Natural killer cell (primary cell): ENCODE results near the gene PLA2G6. TPM values are rescaled to one million over a fixed set of nuclear protein-coding genes. Genes with fewer than 3 reads are reported as not detected.
"Not testable (repeated sequence)": the region's sequence is repeated elsewhere in the genome, so short reads cannot be mapped to it uniquely, and the experiment has no call there.

Source experiments
- ATAC-seq, 3 donors: fragments of 150-1000 bp in 2 of 3; fragments of 200-7000 bp in 1 of 3; cut with Tn5 transposase; 1 replicate in 1 of 3; 2 replicates in 2 of 3; pipeline ENCODE4 v1.10.0; 2021; ENCODE audit warnings: mild to moderate bottlenecking in 2 of 3, moderate library complexity in 2 of 3
- DNase-seq, 2 donors: peaks; one replicate each; pipeline versions ENCODE4 v3.0.0 to v3.0.0-alpha.2; 2013 to 2021; ENCODE audit warnings: mixed read lengths in 1 of 2
- H3K27ac ChIP-seq: one replicate; pipeline ENCODE4 v1.5.1; 2013; ENCODE audit warnings: mild to moderate bottlenecking, low read length
- H3K27me3 ChIP-seq: one replicate; pipeline ENCODE4 v1.6.1; 2013; ENCODE audit warnings: low read length; ENCODE audit not compliant: control insufficient read depth, insufficient read depth
- H3K36me3 ChIP-seq: one replicate; pipeline ENCODE4 v1.6.1; 2013; ENCODE audit warnings: low read length; ENCODE audit not compliant: control insufficient read depth, insufficient read depth
- H3K4me1 ChIP-seq: one replicate; pipeline ENCODE4 v1.6.1; 2013; ENCODE audit warnings: low read length; ENCODE audit not compliant: control insufficient read depth, insufficient read depth
- H3K4me3 ChIP-seq: one replicate; pipeline ENCODE4 v1.5.1; 2013; ENCODE audit warnings: low read length
- H3K9me3 ChIP-seq: one replicate; pipeline ENCODE4 v1.6.1; 2013; ENCODE audit warnings: low read length; ENCODE audit not compliant: control insufficient read depth, insufficient read depth
- H3K27ac Mint-ChIP-seq, 2 donors: one replicate each; pipeline ENCODE4 v1.8.0; 2022; ENCODE audit warnings: mild to moderate bottlenecking in 2 of 2, mixed read lengths in 2 of 2, moderate library complexity in 1 of 2
- H3K27me3 Mint-ChIP-seq, 2 donors: one replicate each; pipeline ENCODE4 v1.8.0; 2022; ENCODE audit warnings: low read depth in 2 of 2, mixed read lengths in 2 of 2
- H3K36me3 Mint-ChIP-seq: one replicate; pipeline ENCODE4 v1.8.0; 2022; ENCODE audit warnings: mixed read lengths
- H3K4me1 Mint-ChIP-seq, 2 donors: one replicate each; pipeline ENCODE4 v1.8.0; 2022; ENCODE audit warnings: mixed read lengths in 2 of 2
- H3K4me3 Mint-ChIP-seq: one replicate; pipeline ENCODE4 v1.8.0; 2022; ENCODE audit warnings: mild to moderate bottlenecking, moderate library complexity, mixed read lengths
- H3K9me3 Mint-ChIP-seq, 2 donors: one replicate each; pipeline ENCODE4 v1.8.0; 2022; ENCODE audit warnings: mixed read lengths in 2 of 2
- CTCF ChIP-seq: fragments of 200-600 bp; IDR thresholded peaks from one replicate; pipeline ENCODE4 v1.8.0; 2022; ENCODE audit warnings: antibody characterized with exemption
- WGBS: methylation state at CpG from one replicate; pipeline ENCODE4 v1.1.7; 2013; ENCODE audit warnings: missing lambda C conversion rate; ENCODE audit not compliant: insufficient coverage; 5-methylcytosine and 5-hydroxymethylcytosine counted together
- intact Hi-C: fragments of 100-400 bp; cut with micrococcal nuclease; formaldehyde crosslinking; loops from one replicate; pipeline ENCODE4 v1.14.2; 2022
- total RNA-seq, 4 donors: library from RNA; stranded (reverse); fragments of 120-200 nt in 1 of 4; gene quantifications; one replicate each; pipeline versions ENCODE4 v1.2.3 to v1.2.4, GENCODE V29; 2013 to 2022

Gene PLA2G6
- total RNA-seq, 3 donors from 2014 or later (not counting 1 experiment from before 2014, with no cell fraction given): 137 to 167 (median 145) TPM

GRCh38 chr22:38153821-38154562, 27.6 kb downstream of the PLA2G6 start:
- no peak overlapping the region for H3K27ac Mint-ChIP-seq
- no peaks in the 10 kb centered on the region for H3K27me3 ChIP-seq
- no peaks in the 10 kb centered on the region for H3K9me3 Mint-ChIP-seq
- H3K36me3 Mint-ChIP-seq: no peaks in the 10 kb centered on the region
- H3K4me3 ChIP-seq: no peak overlapping the region
- H3K36me3 ChIP-seq: no peaks in the 10 kb centered on the region
- peaks cover 5% of the 10 kb centered on the region in 2 donors for H3K4me1 Mint-ChIP-seq
- H3K27me3 Mint-ChIP-seq: no peaks in the 10 kb centered on the region
- ATAC-seq (no peak), DNase-seq (no peak)
- intact Hi-C loops: no loop called here
- no peak overlapping the region for H3K4me3 Mint-ChIP-seq
- H3K9me3 ChIP-seq: no peaks in the 10 kb centered on the region
- H3K27ac ChIP-seq: no peak overlapping the region
- no peak for TF ChIP-seq CTCF
- H3K4me1 ChIP-seq: no peaks in the 10 kb centered on the region
- 87% methylated on average over 4 of the region's 4 CpGs for WGBS

DNA sequence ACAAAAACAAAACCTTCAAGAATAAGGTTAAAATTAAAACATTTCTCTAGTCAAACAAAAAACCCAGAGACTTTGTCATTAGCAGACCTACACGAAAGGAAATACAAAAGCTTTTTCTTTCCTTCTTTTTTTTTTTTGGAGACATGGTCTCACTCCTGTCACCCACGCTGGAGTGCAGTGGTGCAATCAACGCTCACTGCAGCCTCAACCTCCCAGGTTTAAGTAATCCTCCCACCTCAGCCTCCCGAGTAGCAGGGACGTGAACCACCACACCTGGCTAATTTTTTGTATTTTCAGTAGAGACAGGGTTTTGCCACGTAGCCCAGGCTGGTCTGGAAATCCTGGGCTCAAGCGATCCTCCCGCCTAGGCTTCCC, 30.5 kb downstream of the PLA2G6 start:
- Histone ChIP-seq H3K4me1 (peaks cover 7% of the 10 kb centered on the region), H3K4me3 (no peak overlapping the region), H3K9me3 (no peaks in the 10 kb centered on the region), H3K36me3 (no peaks in the 10 kb centered on the region), H3K27ac (no peak overlapping the region), H3K27me3 (no peaks in the 10 kb centered on the region)
- peaks cover 0 to 11% of the 10 kb centered on the region in 2 donors for H3K4me1 Mint-ChIP-seq
- no peaks in the 10 kb centered on the region for H3K27me3 Mint-ChIP-seq
- no peak overlapping the region for H3K4me3 Mint-ChIP-seq
- DNase-seq (no peak), ATAC-seq (no peak)
- no peaks in the 10 kb centered on the region for H3K36me3 Mint-ChIP-seq
- H3K9me3 Mint-ChIP-seq: no peaks in the 10 kb centered on the region
- intact Hi-C loops: no loop called here
- H3K27ac Mint-ChIP-seq: no peak overlapping the region
- WGBS: 84% methylated on average over 8 of the region's 8 CpGs
- no peak for TF ChIP-seq CTCF

DNA sequence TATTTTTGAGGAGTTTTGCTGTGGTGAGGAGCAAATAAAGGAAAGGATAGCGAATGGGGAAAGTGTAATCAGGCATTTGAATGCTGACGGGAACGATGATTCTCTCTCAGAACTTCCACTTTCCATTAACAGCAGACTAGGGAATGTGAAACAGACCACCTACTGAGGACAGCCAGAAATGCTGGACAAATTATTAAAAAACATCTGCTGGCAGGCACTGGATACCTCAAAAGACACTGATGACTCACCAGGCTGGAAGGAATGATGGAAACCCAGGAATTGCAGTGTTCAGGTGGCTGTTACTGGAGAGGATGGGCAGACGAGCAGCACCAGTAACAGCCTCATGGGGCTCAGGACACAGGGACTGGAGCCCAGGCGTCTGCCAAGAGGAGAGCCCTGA, 33.4 kb downstream of the PLA2G6 start:
- Mint-ChIP-seq H3K4me3 (no peak overlapping the region), H3K9me3 (no peaks in the 10 kb centered on the region), H3K4me1 (peaks cover 5 to 21% of the 10 kb centered on the region in 2 donors), H3K27me3 (no peaks in the 10 kb centered on the region), H3K27ac (no peak overlapping the region), H3K36me3 (no peaks in the 10 kb centered on the region)
- Histone ChIP-seq H3K27me3 (no peaks in the 10 kb centered on the region), H3K4me3 (no peak overlapping the region), H3K27ac (no peak overlapping the region), H3K4me1 (peaks cover 24% of the 10 kb centered on the region), H3K36me3 (no peaks in the 10 kb centered on the region), H3K9me3 (no peaks in the 10 kb centered on the region)
- no peak for DNase-seq
- WGBS: 91% methylated on average over 4 of the region's 5 CpGs
- TF ChIP-seq CTCF: no peak
- ATAC-seq: no peak
- intact Hi-C loops: no loop called here

DNA sequence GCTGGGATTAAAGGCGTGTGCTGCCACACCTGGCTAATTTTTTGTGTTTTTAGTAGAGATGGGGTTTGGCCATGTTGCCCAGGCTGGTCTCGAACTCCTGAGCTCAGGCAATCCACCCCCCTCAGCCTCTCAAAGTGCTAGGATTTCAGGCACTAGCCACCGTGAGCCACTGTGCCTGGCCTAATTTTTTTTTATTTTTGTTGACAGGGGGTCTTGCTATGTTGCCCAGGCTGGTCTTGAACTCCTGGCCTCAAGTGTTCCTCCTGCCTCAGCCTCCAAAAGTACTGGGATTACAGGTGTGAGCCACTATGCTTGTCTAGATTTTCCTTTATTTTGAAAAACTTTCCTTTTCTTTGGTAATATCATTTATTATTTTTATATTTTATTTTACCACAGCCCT, 35.5 kb downstream of the PLA2G6 start:
- H3K27me3 Mint-ChIP-seq, H3K4me3 ChIP-seq, ATAC-seq, H3K36me3 ChIP-seq, H3K4me3 Mint-ChIP-seq, H3K27ac ChIP-seq, H3K9me3 ChIP-seq, intact Hi-C loops, H3K9me3 Mint-ChIP-seq, H3K27me3 ChIP-seq, DNase-seq, H3K36me3 Mint-ChIP-seq: not testable (repeated sequence)
- 96% methylated on average over 2 of the region's 3 CpGs for WGBS
- Mint-ChIP-seq H3K27ac (peak overlapping the region in 1 of 2 donors; percentile 92), H3K4me1 (peaks cover 18 to 34% of the 10 kb centered on the region in 2 donors)
- H3K4me1 ChIP-seq: peaks cover 42% of the 10 kb centered on the region
